ENCODE measurements around the gene MUC2.
"Not testable (repeated sequence)": the region's sequence is repeated elsewhere in the genome, so short reads cannot be mapped to it uniquely, and the experiment has no call there.

Gene MUC2

DNA sequence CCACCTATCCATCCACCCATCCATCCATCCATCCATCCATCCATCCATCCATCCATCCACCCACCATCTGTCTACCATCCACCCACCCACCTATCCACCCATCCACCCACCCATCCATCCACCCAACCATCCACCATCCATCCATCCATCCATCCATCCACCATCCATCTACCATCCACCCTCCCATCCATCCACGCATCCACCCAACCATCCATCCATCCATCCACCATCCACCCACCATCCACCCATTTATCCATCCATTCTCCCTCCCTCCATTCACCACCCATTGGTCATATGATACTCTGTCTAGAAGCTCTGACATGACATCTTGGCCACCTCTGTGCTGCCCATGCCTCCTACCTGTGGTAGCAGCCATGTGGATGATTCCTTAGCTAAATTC lies 31.7 kb downstream of the MUC2 start:
- no peak for DNase-seq

DNA sequence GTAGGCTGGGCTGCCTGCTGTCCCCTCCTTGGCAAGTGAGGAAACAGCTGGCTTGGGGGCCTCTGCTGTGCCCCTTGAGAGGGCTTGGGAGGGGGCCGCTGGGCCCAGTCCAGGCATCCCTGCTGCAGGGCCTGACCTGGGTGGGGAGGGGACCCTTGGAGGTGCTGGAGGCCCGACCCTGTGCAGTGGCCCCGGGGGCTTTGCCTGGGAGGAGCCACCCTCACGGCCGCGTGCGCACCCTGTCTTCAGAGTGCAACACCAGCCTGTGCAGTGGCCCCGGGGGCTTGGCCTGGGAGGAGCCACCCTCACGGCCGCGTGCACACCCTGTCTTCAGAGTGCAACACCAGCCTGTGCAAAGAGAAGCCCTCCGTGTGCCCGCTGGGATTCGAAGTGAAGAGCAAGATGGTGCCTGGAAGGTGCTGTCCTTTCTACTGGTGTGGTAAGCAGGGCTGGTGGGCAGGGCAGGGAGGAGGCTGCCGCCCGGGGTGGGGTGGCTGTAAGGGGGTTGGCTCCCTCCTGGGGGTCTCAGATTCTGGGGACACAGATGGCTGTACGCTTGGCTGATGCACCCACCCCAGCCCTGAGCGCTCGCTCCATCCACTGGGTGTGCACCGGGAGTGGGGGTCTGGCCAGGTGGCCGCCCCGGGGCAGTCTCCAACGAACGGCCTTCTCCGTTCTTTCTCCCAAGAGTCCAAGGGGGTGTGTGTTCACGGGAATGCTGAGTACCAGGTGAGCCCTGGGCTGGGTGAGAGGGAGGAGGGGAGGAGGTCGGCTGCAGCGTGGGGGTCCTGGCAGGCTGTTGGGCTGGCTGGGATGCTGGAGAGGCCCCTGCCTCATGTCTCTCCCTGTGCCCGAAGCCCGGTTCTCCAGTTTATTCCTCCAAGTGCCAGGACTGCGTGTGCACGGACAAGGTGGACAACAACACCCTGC lies 32.9 kb downstream of the MUC2 start:
- no peak for DNase-seq

DNA sequence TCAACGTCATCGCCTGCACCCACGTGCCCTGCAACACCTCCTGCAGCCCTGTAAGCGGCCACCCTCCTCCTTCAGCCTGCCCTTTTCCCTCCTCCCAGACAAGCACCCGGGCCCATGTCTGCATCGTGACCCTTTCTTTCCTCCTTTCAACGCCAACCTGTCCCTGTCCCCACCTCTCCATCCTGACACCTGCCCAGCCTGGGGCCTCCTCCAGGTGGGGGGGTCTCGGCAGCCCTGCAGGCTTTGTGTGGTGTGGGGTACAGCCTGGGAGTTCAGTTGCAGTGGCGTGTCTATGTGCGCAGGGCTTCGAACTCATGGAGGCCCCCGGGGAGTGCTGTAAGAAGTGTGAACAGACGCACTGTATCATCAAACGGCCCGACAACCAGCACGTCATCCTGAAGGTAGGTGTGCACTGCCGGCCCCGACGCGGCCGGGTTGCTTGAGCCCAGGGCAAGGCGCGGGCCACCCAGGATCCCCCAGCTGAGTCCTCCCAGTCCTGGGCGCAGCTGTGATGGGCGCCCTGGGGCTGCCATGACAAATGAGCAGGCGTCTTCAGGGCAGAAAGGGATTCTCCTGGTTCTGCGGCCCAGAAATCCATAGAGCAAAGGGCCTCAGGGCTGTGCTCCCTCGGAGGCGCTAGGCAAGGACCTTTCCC lies 33.7 kb downstream of the MUC2 start:
- no peak for DNase-seq

DNA sequence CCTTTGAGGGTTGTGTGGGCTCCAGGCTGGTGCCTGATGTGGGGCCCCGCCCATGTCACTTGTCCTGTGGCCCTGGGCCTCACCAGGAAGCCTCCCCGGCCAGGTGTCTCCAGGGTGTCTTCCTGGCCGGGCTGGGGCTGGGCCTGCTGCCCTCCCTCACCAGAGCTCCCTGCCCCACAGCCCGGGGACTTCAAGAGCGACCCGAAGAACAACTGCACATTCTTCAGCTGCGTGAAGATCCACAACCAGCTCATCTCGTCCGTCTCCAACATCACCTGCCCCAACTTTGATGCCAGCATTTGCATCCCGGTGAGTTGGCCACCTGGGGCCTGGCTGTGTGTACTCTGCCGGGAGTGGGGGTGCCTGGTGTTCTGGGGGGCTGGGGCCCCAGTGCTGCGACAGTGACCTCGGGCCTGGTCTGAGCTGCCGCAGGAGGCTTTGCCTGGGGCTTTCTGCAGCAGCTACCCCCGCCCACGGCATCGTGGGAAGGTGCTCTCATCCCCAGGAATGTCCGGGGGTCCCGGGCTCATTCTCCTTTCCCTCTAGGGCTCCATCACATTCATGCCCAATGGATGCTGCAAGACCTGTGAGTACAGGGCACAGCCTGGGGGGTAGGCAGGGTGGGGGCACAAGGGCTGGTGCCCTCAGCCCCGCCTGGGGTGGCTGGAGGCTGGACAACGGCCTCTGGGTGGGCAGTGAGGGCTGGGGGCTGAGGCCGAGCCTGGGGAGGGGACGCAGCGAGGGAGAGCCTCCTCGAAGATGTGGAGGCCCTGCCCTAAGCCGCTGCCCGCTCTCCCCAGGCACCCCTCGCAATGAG lies 34.6 kb downstream of the MUC2 start:
- DNase-seq: no peak

DNA sequence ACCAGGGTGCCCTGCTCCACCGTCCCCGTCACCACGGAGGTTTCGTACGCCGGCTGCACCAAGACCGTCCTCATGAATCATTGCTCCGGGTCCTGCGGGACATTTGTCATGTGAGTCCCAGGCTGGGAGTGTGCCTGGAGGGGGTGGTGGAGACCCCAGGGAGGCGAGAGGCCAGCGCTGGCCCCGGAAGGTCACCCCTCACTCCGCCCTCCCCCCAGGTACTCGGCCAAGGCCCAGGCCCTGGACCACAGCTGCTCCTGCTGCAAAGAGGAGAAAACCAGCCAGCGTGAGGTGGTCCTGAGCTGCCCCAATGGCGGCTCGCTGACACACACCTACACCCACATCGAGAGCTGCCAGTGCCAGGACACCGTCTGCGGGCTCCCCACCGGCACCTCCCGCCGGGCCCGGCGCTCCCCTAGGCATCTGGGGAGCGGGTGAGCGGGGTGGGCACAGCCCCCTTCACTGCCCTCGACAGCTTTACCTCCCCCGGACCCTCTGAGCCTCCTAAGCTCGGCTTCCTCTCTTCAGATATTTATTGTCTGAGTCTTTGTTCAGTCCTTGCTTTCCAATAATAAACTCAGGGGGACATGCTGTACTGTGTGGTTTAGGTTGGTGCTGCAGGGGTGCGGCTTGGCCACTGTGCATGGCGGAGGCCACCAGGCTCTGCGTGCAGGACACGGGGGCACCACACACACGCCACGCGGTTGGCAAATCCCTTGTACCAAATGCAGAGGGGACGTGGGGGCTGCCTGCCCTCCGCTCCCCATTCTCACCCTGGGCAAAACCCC lies 35.4 kb downstream of the MUC2 start:
- DNase-seq: no peak

DNA sequence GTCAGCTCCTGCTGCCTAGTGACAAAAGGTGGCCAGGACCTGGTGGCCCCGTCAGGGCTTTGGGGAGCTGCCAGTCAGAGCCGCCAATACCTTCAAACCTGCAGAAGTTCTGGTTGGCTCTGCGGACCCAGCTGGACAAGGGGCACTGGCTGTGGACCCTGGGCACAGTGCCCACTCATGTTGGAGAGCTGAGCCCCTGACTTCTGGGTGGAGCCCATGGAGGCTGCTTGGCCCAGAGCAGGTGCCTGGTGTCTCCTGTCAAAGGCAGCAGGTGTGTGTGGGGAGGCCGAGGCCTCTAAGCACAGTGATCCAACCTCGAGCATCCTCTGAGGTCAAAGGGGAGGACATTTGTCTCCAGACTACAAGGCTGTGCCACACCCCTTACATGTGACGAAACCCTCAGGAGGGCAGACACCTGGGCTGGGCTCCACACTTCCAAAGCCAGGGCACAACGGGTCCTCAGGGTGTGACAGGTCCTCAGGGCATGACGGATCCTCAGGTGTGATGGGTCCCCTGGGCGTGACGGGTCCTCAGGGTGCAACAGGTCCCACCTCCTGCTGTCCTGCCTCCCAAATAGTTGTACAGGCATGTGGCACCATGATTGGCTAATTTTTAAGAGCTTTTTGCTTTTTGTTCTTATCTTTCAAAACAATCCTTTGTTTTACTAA lies 37.0 kb downstream of the MUC2 start:
- no peak for DNase-seq

DNA sequence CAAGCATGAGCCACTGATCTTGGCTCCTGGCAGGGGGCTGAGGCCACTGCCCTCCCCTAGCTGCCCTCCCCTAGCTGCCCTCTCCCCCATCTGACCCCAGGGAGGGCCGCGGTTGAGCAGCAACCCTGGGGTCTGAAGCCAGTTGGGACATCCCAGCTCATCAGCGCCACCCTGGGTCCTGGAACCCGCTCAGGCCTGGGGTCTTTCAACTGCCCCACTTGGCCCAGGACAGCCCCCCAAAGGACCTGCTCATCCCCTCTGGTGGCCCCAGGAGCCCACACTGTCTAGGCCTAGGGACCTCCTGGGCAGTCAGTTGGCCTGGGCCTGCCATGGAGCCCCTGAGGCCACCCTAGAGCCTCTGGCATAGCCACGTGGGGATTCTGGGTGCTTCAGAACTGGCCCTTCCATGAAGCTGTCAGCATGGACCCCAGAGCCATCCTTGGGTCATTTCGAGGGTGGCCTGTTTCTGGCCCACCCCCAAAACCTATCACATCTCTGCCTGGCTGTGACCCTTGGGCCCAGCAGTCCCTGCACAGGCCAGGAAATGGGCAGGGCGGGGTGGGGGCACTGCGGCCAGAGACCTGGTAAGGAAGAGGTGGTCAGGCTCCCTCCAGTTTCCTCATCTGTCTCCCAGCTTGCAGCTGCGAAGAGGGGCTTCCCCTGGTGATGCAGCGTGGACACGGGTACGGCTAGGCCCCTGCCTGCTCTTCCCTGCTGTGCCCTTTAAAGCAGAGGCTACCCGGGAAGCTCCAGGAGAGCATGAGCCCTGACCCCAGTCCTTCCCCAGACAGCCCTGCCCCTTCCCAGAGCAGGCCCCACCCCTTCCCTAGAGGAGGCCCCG lies 37.9 kb downstream of the MUC2 start:
- DNase-seq: no peak

DNA sequence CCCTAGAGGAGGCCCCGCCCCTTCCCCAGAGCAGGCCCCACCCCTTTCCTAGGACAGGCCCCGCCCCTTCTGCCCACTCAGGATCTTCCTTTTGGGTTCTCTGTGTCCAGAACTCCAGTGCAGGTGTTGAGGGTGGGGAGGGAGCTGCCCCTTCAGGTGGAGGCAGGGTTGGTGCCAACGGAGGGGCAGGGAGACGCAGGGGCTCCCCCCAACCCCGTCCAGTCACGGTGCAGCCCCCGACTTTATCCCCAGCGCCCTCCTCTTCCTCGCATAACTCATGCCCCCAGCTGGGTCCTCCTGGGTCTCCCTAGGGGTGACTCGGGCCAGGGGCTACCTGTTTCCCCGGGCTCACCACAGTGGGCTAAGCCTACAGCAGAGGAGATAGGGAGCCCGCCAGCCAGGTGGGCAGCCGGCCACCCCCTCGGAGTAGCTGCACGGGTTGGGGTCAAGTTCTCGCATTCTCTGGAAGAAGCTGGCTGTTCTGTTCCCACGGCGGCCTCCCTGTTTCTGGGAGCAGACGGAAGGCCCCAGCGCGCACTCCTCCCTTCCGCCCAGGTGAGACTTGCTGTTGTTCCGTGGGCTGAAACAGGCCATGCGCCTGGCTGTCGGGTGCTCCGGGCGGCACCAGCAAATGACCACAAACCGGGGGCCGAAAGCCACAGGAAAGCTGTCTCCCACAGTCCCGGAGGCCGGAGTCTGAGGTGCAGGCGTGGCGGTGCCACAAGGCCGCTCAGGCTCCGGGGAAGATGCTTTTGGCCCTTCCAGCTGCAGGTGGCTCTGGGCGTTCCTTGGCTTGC lies 38.9 kb downstream of the MUC2 start:
- DNase-seq: no peak

DNA sequence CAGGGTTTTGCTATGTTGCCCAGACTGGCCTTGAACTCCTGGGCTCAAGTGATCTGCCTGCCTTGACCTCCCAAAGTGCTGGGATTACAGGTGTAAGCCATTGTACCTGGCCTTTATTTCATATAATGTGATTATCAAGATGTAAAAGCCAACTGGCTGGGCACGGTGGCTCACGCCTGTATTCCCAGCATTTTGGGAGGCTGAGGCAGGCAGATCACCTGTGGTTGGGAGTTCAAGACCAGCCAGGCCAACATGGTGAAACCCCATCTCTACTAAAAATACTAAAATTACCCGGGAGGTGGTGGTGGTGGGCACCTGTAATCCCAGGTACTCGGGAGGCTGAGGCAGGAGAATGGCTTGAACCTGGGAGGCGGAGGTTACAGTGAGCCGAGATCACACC lies 40.6 kb downstream of the MUC2 start:
- not testable (repeated sequence) for DNase-seq

DNA sequence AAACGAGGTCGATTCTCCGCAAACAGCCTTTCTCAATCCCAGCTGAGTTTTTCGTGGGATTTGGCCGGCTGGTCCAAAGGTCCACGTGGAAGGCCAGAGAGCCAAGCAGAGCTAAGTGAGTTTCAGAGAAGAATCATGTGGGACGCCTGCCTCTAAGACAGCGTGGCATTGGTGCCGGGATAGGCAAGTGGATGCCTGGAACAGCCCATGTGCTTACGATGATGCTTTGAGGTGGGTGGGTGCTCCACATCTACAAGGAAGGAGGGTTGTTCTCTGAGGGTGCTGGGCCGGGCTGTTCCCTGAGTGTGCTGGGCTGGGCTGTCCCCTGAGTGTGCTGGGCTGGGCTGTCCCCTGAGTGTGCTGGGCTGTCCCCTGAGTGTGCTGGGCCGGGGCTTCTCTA lies 41.4 kb downstream of the MUC2 start:
- no peak for DNase-seq

DNA sequence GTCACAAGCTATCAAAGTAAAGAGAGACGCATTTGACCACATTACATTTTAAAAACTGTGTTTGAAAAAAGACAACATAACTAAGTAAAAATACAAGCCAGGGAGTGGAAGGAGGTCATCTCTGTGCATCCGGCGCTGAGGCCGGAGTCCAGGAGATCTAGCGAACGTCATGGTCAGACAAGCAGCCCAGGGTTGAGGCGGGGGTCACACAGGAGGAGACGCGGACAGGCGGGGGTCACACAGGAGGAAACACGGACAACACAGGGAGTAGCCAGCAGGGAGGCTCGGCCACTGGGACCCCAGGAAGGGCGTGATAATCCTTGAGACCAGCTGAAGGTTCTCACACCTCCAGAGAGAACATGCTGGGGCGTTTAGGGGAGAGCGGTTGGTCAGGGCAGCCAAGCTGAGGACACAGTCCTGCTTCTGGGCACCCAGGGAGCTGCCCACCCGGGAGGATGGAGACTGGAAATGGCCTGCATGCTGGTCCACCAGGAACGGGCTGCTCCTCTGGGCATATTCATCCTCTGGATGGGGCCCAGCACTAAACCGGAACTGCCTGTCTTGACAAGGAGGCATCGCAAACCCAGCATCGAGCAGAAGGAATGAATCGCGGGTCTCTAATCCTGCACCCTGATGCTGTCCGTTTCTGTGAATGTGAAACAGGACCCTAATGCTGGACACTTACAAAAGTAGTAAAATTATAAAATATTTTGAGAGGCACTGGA lies 42.2 kb downstream of the MUC2 start:
- no peak for DNase-seq

DNA sequence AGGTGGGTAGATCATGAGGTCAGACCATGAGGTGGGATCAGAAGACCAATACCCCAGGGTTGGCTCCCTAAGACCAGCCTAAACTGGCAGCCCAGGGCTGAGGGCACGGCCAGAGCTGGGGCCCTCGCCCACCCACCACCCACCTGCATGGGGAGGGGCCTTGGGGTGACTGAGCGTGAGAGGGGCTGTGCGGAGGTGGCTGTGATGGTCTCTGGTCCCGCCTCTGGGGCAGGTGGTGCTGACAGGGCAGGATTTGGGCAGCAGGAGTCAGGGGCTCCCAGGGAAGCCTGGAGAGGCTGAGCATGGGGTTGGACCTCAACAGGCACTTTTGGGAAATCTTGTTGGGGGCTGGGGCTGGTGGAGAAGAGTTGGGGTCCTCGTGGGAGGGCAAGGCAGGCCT lies 43.3 kb downstream of the MUC2 start:
- no peak for DNase-seq

DNA sequence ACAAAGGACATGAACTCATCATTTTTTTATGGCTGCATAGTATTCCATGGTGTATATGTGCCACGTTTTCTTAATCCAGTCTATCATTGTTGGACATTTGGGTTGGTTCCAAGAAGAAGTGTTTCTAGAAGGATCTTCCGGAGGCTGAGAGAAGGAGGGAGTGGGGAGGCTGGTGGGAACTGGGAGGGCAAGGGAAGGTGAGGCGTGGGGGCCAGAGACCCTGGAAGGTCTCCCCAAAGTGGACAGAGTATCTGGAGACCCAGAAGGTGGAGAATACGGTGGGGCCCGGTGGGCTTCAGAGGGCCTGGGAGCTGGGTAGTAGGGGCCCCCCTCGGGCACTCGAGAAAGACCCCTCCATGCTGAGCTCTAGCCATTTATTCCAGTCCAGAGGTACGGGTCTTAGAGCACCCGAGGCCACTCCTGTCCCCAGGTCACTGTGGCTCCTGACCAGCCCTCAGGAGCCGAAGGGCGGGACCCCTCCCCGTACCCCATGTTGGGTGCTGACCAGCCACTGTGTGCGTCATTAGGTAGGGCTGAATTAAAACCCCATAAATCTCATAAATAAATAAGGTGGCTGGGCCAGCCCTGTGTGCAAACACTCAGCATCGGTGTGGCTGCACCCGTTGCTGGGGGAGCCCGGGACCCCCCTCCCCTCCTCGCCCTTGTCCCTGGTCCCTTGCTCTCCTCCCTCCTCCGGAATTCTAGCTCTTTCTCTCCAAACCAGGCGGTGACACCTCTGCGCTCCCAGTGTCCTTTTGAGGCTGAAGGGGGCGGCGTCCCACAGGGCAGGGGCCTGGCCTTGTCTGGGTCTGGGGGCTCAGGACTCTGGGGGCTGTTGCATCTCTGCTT lies 44.3 kb downstream of the MUC2 start:
- DNase-seq: no peak

DNA sequence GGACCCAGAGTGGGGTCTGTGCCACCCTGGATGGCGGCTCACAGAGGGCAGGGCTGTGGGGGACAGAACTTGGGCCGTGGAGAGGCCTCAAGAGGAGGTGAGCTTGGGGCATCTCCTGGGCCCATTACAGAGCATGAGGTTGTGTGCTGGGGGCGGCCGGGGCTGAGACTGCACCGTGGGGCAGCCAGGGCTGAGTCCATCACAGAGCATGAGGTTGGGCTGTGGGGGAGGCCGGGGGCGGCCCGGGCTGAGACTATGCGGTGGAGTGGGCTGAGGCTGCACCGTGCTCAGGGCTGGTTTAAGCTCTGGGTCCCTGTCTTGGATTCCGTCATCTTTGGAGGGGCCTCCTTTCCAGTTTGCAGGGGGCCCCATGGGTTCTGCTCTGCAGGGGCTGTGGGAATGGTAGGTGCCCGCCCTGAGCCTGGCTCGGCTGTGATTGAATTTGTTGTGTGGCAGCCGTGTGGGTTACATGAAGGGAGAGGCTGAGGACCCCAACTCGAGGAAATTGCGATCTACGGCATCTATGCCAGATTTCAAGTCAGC lies 45.0 kb downstream of the MUC2 start:
- DNase-seq: no peak

DNA sequence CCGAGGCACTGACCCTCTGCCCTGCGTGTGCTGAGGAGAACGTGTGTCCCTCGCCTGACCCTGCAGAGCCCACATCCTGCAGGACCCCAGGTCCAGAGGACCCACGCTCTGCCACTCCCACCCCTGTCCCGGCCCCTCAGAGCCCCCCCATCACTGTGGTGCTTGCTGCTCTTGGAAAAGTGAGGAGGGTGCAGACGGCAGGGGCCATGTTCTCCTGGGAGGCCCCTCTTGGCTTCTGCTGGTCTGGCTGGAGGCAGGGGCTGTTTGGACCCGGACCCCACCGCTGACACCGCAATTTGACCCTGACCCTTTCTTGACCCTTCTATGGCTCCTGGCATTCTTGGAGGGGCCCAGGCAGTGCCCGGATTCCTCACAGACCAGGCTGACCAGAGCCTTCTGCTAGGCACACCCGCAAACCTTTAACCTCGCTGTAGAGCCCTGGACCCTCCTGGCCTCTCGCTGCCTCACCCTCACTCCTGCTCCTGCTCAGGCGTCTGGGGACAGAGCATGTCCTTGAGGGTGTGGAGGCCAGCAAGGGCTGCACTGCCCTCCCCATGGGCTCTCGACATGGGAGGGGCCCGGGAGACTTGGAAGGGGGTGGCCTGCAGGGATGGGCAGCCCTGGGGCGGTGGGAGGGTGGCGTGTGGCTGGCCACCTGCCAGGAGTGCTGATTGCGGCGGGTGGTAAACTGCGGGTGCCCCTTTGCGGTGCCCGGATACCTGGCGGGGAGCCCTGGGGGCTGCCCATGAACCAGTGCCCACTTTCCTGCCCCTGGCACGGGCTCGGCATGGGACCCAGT lies 46.1 kb downstream of the MUC2 start:
- DNase-seq: no peak

DNA sequence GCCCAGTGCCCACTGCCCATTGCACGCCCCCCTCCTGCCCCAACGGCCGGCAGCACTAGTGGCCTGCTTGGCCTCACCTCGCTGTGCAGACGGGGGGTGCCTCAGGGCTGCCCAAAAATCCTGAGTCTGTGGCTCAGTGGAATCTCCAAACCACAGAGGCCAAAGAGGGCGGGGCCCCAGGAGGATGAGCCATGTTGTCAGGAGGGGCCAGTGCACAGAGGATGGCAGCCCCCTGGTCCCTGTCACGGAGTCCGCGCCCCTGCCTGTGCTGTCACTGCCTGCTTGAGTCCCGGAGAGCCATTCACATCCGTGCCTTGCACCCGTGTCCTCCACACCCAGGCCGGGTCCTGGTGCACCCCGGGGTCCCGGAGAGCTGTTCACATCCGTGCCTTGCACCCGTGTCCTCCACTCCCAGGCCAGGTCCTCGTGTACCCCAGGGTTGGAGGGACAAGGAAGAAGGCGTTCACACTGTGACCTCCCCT lies 46.7 kb downstream of the MUC2 start:
- DNase-seq: no peak
